Kidney (tissue), 14 donors: ENCODE measurements around the gene SIM2. TPM values are rescaled to one million over a fixed set of nuclear protein-coding genes. Genes with fewer than 3 reads are reported as not detected.

Experiments
- DNase-seq, 5 donors: peaks; one replicate each; pipeline ENCODE4 v3.0.0-alpha.2; 2013 to 2020
- FAIRE-seq: peaks from 2 replicates; lab custom pipeline; 2012; peaks lifted over from hg19 to GRCh38; lab: Jason Lieb, UNC
- H3K27ac ChIP-seq, 2 donors: one replicate each; pipeline ENCODE4 v1.7.0; 2013; ENCODE audit warnings: low read depth in 2 of 2, low read length in 2 of 2, inconsistent platforms in 1 of 2
- H3K27me3 ChIP-seq: one replicate; pipeline ENCODE4 v1.7.1; 2013; ENCODE audit warnings: low read length, inconsistent platforms; ENCODE audit not compliant: control insufficient read depth, insufficient read depth
- H3K36me3 ChIP-seq, 3 donors: one replicate each; pipeline versions ENCODE4 v1.7.0 to v1.7.1; 2013; ENCODE audit warnings: low read length in 3 of 3, control low read depth in 1 of 3, inconsistent platforms in 1 of 3; ENCODE audit not compliant: insufficient read depth in 3 of 3, control insufficient read depth in 2 of 3
- H3K4me1 ChIP-seq, 3 donors: one replicate each; pipeline versions ENCODE4 v1.7.0 to v1.7.1; 2013; ENCODE audit warnings: low read length in 3 of 3, inconsistent platforms in 1 of 3, low read depth in 1 of 3; ENCODE audit not compliant: control insufficient read depth in 2 of 3, insufficient read depth in 2 of 3
- H3K4me3 ChIP-seq, 3 donors: one replicate each; pipeline versions ENCODE4 v1.7.0 to v1.8.1; 2013; ENCODE audit warnings: low read length in 3 of 3, control low read depth in 1 of 3, inconsistent platforms in 1 of 3
- H3K9ac ChIP-seq, 3 donors: one replicate each; pipeline versions ENCODE4 v1.7.0 to v1.7.1; 2013; ENCODE audit warnings: low read length in 3 of 3, control low read depth in 1 of 3, inconsistent platforms in 1 of 3
- H3K9me3 ChIP-seq, 3 donors: one replicate each; pipeline versions ENCODE4 v1.7.0 to v1.7.1; 2013; ENCODE audit warnings: low read length in 3 of 3, control low read depth in 1 of 3, inconsistent platforms in 1 of 3; ENCODE audit not compliant: control insufficient read depth in 2 of 3, insufficient read depth in 1 of 3
- CTCF ChIP-seq: IDR thresholded peaks from 3 replicates; pipeline ENCODE4 v1.5.1; 2012; ENCODE audit warnings: mild to moderate bottlenecking, moderate library complexity, borderline replicate concordance; ENCODE audit not compliant: insufficient read depth; ENCODE audit errors: extremely low read depth
- intact Hi-C: fragments of 100-400 bp; cut with DNase I; formaldehyde crosslinking; loops from one replicate; pipeline ENCODE4 v1.11.1; 2022
- polyA plus RNA-seq: library from polyadenylated mRNA; stranded (reverse); fragments of 350-450 nt; fragmentation: Illumina TruSeq; extraction: RNeasy Lipid Tissue Mini Kit (QIAGEN cat#74804); gene quantifications from one replicate; pipeline ENCODE4 v1.2.3, GENCODE V29; 2014; ENCODE audit warnings: low read depth, low replicate concordance; ENCODE audit not compliant: insufficient read depth
- total RNA-seq: library from RNA; stranded (reverse); fragmentation: NEBNext Ultra II Directional; extraction: Animal tissue kit (Norgen Biotek cat#: 25700); gene quantifications from one replicate; pipeline ENCODE4 v1.2.1, GENCODE V29; 2021
- donor health status: control.
- donor health status: control.
- donor health status: control.
- donor health status: control.
- donor health status: control.
- donor health status: DM: yes; HTN: yes; CAD: no.
- donor health status: Normal renal cell carcinoma (clear cell type).

SIM2 gene
- total and polyA plus RNA-seq, 2 donors from 2014 or later: 6.5 to 71.3 TPM

DNA sequence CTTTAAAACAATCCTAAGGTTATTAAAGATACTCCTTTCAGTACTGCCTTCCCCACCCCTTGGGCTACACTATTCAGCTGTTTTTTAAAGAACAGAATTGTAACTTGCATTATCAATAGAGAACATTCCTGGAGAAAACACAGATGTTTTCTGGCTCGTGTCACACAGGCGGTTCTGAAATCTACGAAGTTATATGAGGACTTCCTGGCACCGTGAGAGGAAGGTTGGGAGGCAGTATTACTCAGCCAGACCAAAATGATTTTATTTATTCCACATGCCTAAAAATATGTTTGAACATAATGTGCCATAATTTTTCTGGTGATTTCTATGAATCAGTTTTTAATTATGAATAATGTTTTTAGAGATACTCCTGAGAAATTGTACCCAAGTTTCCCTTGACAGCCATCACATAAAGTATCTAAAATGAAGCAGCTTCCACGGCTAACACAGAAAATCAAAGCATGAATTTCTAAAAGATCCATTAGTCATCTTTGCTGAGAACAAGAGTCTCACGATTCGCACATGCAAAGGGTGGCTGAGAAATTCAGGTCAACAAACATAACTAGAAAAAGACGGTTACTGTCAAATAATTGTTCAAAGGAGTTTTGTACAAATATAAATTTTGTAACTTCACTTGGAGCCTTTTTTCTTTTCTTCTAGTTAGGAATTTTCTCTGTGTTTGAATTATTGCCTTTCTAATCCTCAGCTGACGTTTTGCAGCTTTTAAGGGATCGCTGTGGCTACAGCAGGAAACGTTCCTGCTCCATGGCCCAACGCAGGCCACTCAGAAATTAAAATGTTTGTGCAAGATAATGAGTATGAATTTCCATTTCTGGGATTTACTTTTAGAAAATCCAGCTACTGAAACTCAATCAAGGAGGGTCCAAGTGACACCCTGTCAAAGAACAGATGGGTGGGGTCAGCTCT lies 8.0 kb upstream of the SIM2 start:
- Histone ChIP-seq H3K27me3 (peaks cover 54% of the 10 kb centered on the region), H3K9ac (no peak overlapping the region), H3K4me1 (no peaks in the 10 kb centered on the region), H3K4me3 (no peak overlapping the region), H3K9me3 (no peaks in the 10 kb centered on the region), H3K36me3 (no peaks in the 10 kb centered on the region), H3K27ac (no peak overlapping the region)
- FAIRE-seq (no peak), DNase-seq (peak in 2 of 5 donors; percentile 49 to 59)
- intact Hi-C loops: no loop called here
- no peak for TF ChIP-seq CTCF

GRCh38 chr21:36691555-36692041 lies 7.3 kb upstream of the SIM2 start:
- TF ChIP-seq CTCF: no peak
- Histone ChIP-seq H3K27ac (no peak overlapping the region), H3K4me1 (no peaks in the 10 kb centered on the region), H3K9me3 (no peaks in the 10 kb centered on the region), H3K4me3 (no peak overlapping the region), H3K36me3 (no peaks in the 10 kb centered on the region), H3K27me3 (peaks cover 61% of the 10 kb centered on the region), H3K9ac (no peak overlapping the region)
- DNase-seq (peak in 4 of 5 donors; percentile 44 to 73 (median 54)), FAIRE-seq (no peak)
- intact Hi-C loops: no loop called here

DNA sequence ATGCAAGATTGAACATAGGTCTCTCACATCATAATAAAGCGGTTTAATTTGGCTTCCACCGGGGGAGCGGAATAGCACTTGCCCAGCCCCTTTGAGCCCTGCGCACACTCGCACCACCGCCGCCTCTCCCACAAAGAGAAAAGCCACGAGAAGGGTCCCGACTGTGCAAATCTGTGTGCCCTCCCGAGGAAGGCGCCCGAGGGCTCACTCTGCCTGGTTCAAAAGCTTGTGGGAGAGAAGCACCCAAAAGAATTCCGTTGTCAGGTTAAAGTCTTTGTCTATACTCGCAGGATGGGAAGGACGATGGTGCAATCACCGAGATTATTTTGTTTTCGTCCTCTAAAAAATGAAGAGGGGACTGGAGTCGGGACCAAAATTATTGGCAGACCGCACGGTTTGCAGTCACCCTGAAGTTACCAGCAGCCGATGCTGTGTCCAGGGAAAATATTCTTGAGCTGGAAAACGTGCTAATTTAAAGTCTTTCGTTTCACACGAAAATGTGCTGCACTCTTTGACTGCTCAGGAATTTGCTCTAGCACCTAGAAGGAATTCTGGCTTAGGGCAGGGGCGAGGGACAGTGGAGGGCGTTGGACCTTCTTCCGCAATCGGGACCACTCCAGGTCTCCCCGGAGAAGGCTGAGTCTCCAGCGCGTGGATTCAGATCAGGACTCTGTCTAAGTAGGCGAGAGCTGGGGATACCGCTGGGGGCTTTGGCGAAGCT lies 6.6 kb upstream of the SIM2 start:
- DNase-seq (peak in 4 of 5 donors; percentile 47 to 67 (median 56)), FAIRE-seq (no peak)
- Histone ChIP-seq H3K4me1 (no peaks in the 10 kb centered on the region), H3K27me3 (peaks cover 66% of the 10 kb centered on the region), H3K27ac (peak overlapping the region in 1 of 2 donors; percentile 55), H3K9ac (no peak overlapping the region), H3K9me3 (no peaks in the 10 kb centered on the region), H3K36me3 (no peaks in the 10 kb centered on the region), H3K4me3 (peak overlapping the region in 1 of 3 donors; percentile 33)
- intact Hi-C loops: no loop called here
- no peak for TF ChIP-seq CTCF
